ENCODE data around the gene TSPAN7. TPM values are rescaled to one million over a fixed set of nuclear protein-coding genes. Genes with fewer than 3 reads are reported as not detected.

The TSPAN7 gene
- total and polyA plus RNA-seq, 2 of the 8 experiments (the other 6 are each of a cell fraction or from before 2014, with no cell fraction given): 32.1 to 37.7 TPM

DNA sequence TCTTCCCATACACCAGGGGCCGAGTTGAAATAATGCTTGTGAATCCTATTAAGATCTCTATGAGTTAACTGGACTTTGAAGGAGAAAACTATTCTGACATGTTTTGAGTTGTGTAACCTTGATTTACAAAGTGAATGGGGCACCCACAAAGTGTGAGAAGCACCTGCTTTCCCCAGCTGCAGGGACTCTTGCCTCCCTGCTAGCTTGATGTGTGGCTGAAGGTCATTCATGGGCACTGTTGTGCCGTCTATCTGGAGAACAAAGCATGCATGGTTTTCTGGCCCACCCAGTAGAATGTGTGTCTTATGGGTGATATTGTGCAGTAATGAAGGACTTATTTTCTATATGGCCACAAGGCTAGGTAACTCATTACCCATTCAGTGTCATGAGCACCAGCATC lies 53.1 kb downstream of the TSPAN7 start:
- FAIRE-seq: no peak

More for the DNA sequence above, 53.1 kb downstream of the TSPAN7 start:
- Histone ChIP-seq H2BK12ac (ENCODE audit: low read depth, low read length) (no peak overlapping the region), H3K9ac (replicated peaks in 1 of 4; ENCODE audit: extremely low read depth in 1 of 4, low read depth in 3 of 4, low read length in 3 of 4) (no peak overlapping the region), H3K18ac (ENCODE audit: extremely low read depth, low read length) (no peak overlapping the region), H3K4ac (replicated peaks; ENCODE audit: insufficient read length, low read depth, low read length) (no peak overlapping the region), H3K9me3 (ENCODE audit: insufficient read depth in 2 of 2, low read depth in 1 of 2, low read length in 1 of 2) (no peaks in the 10 kb centered on the region), H4K5ac (ENCODE audit: insufficient read length, low read depth, low read length) (no peak overlapping the region), H2BK5ac (ENCODE audit: low read depth, low read length) (no peak overlapping the region), H3K79me1 (ENCODE audit: low read depth, low read length) (no peaks in the 10 kb centered on the region), H3K4me1 (replicated peaks in 1 of 4; ENCODE audit: control insufficient read depth in 3 of 4, insufficient read depth in 4 of 4, low read length in 3 of 4) (no peaks in the 10 kb centered on the region; a peak in 2 of 7 replicates), H4K8ac (ENCODE audit: extremely low read depth, insufficient read depth, low read length) (no peak overlapping the region), H3K4me2 (ENCODE audit: insufficient read depth in 1 of 2, low read depth in 2 of 2, low read length in 2 of 2) (no peak overlapping the region), H3K27me3 (replicated peaks in 1 of 4; ENCODE audit: control insufficient read depth in 3 of 4, extremely low read depth in 1 of 4, insufficient read depth in 3 of 4, low read length in 3 of 4) (no peaks in the 10 kb centered on the region), H2BK20ac (ENCODE audit: low read length) (no peak overlapping the region), H2BK15ac (ENCODE audit: low read length) (no peak overlapping the region), H2AK5ac (ENCODE audit: low read depth, low read length) (no peak overlapping the region), H3K23me2 (ENCODE audit: low read depth, low read length) (no peaks in the 10 kb centered on the region), H2AFZ (ENCODE audit: low read length) (no peak overlapping the region), H4K20me1 (replicated peaks in 1 of 2; ENCODE audit: control insufficient read depth in 1 of 2, insufficient read depth in 2 of 2, low read length in 2 of 2) (no peaks in the 10 kb centered on the region), H3K56ac (replicated peaks; ENCODE audit: insufficient read length, low read depth, low read length) (no peak overlapping the region), H3K23ac (ENCODE audit: insufficient read length) (no peak overlapping the region), H3K14ac (ENCODE audit: insufficient read length) (no peak overlapping the region), H3K36me3 (ENCODE audit: control insufficient read depth in 2 of 4, insufficient read depth in 4 of 4, low read length in 3 of 4) (no peaks in the 10 kb centered on the region), H3K4me3 (ENCODE audit: extremely low read depth in 1 of 4, insufficient read depth in 2 of 4, low read depth in 3 of 4, low read length in 4 of 4) (no peak overlapping the region), H3K27ac (ENCODE audit: low read depth, low read length) (no peak overlapping the region), H2BK120ac (replicated peaks; ENCODE audit: low read depth, low read length) (no peak overlapping the region), H4K91ac (replicated peaks; ENCODE audit: insufficient read length, low read length) (no peak overlapping the region), H3K79me2 (ENCODE audit: control insufficient read depth in 1 of 2, insufficient read depth in 2 of 2, low read length in 2 of 2) (no peaks in the 10 kb centered on the region)
- 82% methylated on average over 2 of the region's 2 CpGs; no CpG with 5 or more reads in 1 of the 2 experiments for WGBS, 2 experiments (ENCODE audit: extremely low coverage in 1 of 2, insufficient coverage in 1 of 2, insufficient read length in 1 of 2, insufficient replicate concordance in 2 of 2, low coverage in 1 of 2, low lambda C conversion rate in 2 of 2, missing lambda C conversion rate in 1 of 2)
- CTCF ChIA-PET (ENCODE audit: partially characterized antibody): interaction anchor here (1.4 kb wide), 1 partner anchor 8 kb away, joined by 4 read pairs; no protein-coding TSS in a partner anchor
- POLR2A ChIA-PET (ENCODE audit: partially characterized antibody): interaction anchor here (0.7 kb wide), 1 partner anchor 13 kb away, joined by 3 read pairs; no protein-coding TSS in a partner anchor
- TF ChIP-seq CBX5 (IDR thresholded peaks at IDR 0.05; ENCODE audit: low read depth, low read length): no peak
- DNase-seq (ENCODE audit: low read depth in 1 of 2, low spot score in 2 of 2): no peak

Measured in H1 (cell line).